ENCODE results near the gene CENPE. TPM values are rescaled to one million over a fixed set of nuclear protein-coding genes. Genes with fewer than 3 reads are reported as not detected.

The CENPE gene
- polyA plus RNA-seq, 1 donor (not counting 4 experiments of a cell fraction or from before 2014, with no cell fraction given): 6.1 TPM

- H3K4me3 ChIP-seq (ENCODE audit: control insufficient read depth in 2 of 3, extremely low read depth in 1 of 3, insufficient read depth in 2 of 3, low read depth in 1 of 3, low read length in 3 of 3): no peak overlapping the region
- FAIRE-seq (no peak), DNase-seq (ENCODE audit: low read depth, low spot score) (no peak)
- H3K9me1 ChIP-seq (ENCODE audit: control insufficient read depth, extremely low read depth, insufficient read depth, low read length): no peaks in the 10 kb centered on the region
- H3K9ac ChIP-seq (ENCODE audit: control insufficient read depth, extremely low read depth, insufficient read depth, low read length): no peak overlapping the region
- H3K36me3 ChIP-seq (ENCODE audit: control insufficient read depth in 2 of 2, extremely low read depth in 1 of 2, insufficient read depth in 2 of 2, low read length in 2 of 2): peaks cover 0 to 7% of the 10 kb centered on the region in 2 experiments
- H3K4me2 ChIP-seq (ENCODE audit: control insufficient read depth, extremely low read depth, insufficient read depth, low read depth, low read length): no peak overlapping the region
- no peaks in the 10 kb centered on the region for H3K79me2 ChIP-seq (ENCODE audit: control insufficient read depth, insufficient read depth, low read length)
- H3K4me1 ChIP-seq (ENCODE audit: control insufficient read depth, extremely low read depth, insufficient read depth, low read length): no peaks in the 10 kb centered on the region
- H2AFZ ChIP-seq (ENCODE audit: control insufficient read depth, low read length): no peak overlapping the region
- H3K27me3 ChIP-seq (ENCODE audit: control insufficient read depth, extremely low read depth, insufficient read depth, low read length): no peaks in the 10 kb centered on the region
- H3K9me3 ChIP-seq (ENCODE audit: control insufficient read depth, low read depth, low read length): no peaks in the 10 kb centered on the region
- H4K20me1 ChIP-seq (ENCODE audit: control insufficient read depth, extremely low read depth, insufficient read depth, low read length): no peaks in the 10 kb centered on the region
- TF ChIP-seq EZH2 (IDR thresholded peaks at IDR 0.05; ENCODE audit: low read length) (no peak), CTCF (optimal IDR thresholded peaks at IDR 0.05 in 1 of 3, IDR thresholded peaks at IDR 0.05 in 1 of 3, conservative IDR thresholded peaks at IDR 0.05 in 1 of 3; ENCODE audit: extremely low read depth in 1 of 3, insufficient read depth in 2 of 3, low read length in 3 of 3) (no peak)
- dilution Hi-C loops (cut with MboI; ENCODE audit: extremely low pct_ligation_motif_present, low sequenced_read_pairs): no loop called here
- H3K27ac ChIP-seq (ENCODE audit: control insufficient read depth, insufficient read depth, low read length): no peak overlapping the region
Measured at GRCh38 chr4:103086551-103086950, 111.6 kb downstream of the CENPE start.

DNA sequence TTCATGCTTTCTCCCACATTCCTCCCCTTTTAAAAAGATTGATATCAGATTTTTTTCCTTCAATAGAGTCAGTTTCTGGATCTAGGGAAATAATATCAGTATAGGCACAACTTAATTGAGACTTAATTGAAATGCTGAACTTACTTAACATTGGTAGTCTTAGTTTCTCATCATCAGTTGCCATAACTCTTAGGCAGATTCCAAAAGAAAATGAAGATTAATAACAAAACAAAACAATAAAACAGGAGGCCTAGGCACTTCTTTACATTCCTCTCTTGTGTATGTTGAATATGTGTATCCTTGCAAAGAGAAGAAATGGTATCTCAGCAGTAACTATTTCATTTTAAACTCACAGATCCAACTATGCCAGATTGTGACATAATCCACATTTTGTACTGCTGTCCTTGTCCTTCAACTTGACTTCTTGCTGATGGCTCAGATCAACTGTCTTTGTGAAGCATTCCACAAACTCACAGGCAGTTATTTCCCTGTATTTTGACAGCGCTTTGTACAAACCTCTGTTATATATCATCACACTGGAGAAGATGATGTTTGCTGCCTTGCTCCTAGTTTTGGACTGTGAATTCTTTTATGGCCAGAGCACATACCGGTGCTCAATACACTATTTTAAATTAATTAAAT lies 112.5 kb downstream of the CENPE start:
- Histone ChIP-seq H3K9me1 (ENCODE audit: control insufficient read depth, extremely low read depth, insufficient read depth, low read length) (no peaks in the 10 kb centered on the region), H3K79me2 (ENCODE audit: control insufficient read depth, insufficient read depth, low read length) (no peaks in the 10 kb centered on the region), H3K27ac (ENCODE audit: control insufficient read depth, insufficient read depth, low read length) (no peak overlapping the region), H4K20me1 (ENCODE audit: control insufficient read depth, extremely low read depth, insufficient read depth, low read length) (no peaks in the 10 kb centered on the region), H3K9ac (ENCODE audit: control insufficient read depth, extremely low read depth, insufficient read depth, low read length) (no peak overlapping the region), H2AFZ (ENCODE audit: control insufficient read depth, low read length) (no peak overlapping the region), H3K27me3 (ENCODE audit: control insufficient read depth, extremely low read depth, insufficient read depth, low read length) (no peaks in the 10 kb centered on the region), H3K36me3 (ENCODE audit: control insufficient read depth in 2 of 2, extremely low read depth in 1 of 2, insufficient read depth in 2 of 2, low read length in 2 of 2) (peaks cover 0 to 7% of the 10 kb centered on the region in 2 experiments), H3K9me3 (ENCODE audit: control insufficient read depth, low read depth, low read length) (no peaks in the 10 kb centered on the region), H3K4me1 (ENCODE audit: control insufficient read depth, extremely low read depth, insufficient read depth, low read length) (no peaks in the 10 kb centered on the region), H3K4me2 (ENCODE audit: control insufficient read depth, extremely low read depth, insufficient read depth, low read depth, low read length) (no peak overlapping the region), H3K4me3 (ENCODE audit: control insufficient read depth in 2 of 3, extremely low read depth in 1 of 3, insufficient read depth in 2 of 3, low read depth in 1 of 3, low read length in 3 of 3) (no peak overlapping the region)
- DNase-seq (ENCODE audit: low read depth, low spot score): no peak
- FAIRE-seq: no peak
- no peak for TF ChIP-seq EZH2 (IDR thresholded peaks at IDR 0.05; ENCODE audit: low read length)
- no peak for TF ChIP-seq CTCF (optimal IDR thresholded peaks at IDR 0.05 in 1 of 3, IDR thresholded peaks at IDR 0.05 in 1 of 3, conservative IDR thresholded peaks at IDR 0.05 in 1 of 3; ENCODE audit: extremely low read depth in 1 of 3, insufficient read depth in 2 of 3, low read length in 3 of 3)
- dilution Hi-C loops (cut with MboI; ENCODE audit: extremely low pct_ligation_motif_present, low sequenced_read_pairs): no loop called here

All from keratinocyte (primary cell).